T47D (cell line): ENCODE data around the gene NDST1.

Source experiments
- DNase-seq, 2 experiments: peaks; one replicate each; pipeline versions ENCODE4 v3.0.0 to v3.0.0-alpha.2; 2011 to 2012; ENCODE audit warnings: low read depth in 1 of 2, low spot score in 1 of 2
- JUND ChIP-seq: IDR thresholded peaks from 2 replicates; pipeline ENCODE4 v1.6.1; 2012; ENCODE audit warnings: low read depth
- in situ Hi-C: cut with HindIII; loops from 2 replicates; pipeline ENCODE4 v1.10.0; 2016; ENCODE audit warnings: low sequenced_read_pairs, low pct_unique_long_range_greater_than_20kb

The NDST1 gene

DNA sequence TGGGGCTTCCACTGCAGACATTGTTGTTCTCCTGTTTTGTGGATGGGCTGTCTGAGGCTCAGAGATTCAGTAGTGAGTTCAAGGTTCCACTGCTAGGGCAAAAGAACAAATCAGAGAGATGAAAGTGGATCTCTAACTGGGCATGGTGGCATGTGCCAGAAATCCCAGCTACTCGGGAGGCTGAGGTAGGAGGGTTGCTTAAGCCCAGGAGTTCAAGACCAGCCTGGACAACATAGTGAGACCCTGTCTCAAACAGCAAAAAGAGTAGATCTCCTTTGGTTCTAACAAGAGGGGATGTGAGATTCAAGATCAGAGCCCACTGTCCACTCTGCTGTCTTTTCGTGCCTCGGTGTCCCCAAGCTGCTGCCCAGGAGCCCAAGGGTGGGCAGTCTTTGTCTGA, 11.8 kb upstream of the NDST1 start:
- in situ Hi-C loops, result no loop called here
- no peak for TF ChIP-seq JUND
- no peak for DNase-seq

DNA sequence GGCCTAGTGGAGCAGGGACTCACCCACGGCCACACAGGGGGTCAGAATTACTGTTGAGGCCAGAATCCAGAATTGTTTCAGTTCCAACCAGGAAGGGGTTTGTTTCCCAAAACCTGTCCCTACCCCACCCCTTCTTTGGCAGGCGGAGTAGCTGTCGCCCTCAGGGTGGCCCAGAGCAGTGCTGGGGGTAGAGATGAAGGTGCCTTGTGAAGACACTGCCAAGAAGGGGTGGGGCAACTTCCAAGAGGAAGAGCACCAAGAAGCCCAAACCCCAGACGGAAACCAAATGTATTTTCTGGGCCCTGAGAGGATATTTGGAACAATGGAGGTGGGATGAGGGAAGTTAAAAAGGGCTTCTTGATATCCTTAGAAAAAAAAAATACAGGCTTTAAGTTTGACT, 11.4 kb upstream of the NDST1 start:
- in situ Hi-C loops, result no loop called here
- TF ChIP-seq JUND, result no peak
- no peak for DNase-seq

DNA sequence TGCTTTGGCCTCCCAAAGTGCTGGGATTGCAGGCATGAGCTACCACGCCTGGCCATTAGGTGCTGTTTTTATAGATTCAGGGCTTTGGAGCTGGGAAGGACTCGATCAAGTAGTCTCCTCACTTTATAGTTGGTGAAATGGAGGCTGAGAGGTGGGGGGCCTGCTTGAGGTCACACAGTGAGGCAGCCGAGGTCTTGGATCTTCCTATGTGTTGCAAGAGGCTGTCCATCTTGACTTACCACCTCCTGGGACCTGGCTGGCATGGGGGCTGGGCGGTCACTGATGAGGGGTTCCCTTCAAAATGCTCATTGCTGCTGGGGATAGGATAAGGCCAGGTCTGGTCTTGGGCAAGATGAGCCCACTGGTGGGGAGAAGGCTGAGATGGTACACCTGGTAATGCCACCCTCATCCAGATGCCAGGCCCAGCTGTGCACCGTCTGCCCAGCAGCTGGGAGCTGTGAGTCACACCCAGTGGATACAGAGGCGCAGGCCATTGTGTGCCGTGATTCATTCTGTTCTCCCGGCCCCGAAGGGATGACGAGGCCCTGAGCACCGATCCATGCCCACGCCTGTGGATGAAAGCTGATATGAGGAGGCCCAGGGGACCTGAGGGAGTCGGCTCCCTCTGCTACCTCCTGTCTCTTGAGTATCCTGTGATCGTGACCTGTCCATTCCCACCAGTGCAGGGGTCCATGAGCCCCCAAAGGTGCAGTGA, 10.5 kb upstream of the NDST1 start:
- no peak for TF ChIP-seq JUND
- DNase-seq, result no peak
- in situ Hi-C loops, result no loop called here

DNA sequence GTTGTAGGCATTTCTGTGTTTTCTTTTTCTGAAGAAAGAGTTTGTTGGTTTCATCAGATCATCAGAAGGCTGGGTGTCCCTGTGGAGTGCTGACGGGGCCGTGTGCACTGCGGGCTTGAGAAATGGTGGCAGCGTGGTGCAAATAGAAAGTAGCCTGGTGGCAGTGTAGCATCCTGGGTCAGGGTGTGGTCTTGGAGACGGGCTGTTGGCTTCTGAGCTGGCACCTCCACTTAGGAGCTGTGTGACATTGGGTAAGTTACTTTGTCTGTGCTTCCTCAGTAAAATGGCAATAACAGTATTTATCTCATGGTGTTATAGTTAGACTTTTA, 10.0 kb upstream of the NDST1 start:
- DNase-seq, result no peak
- no peak for TF ChIP-seq JUND
- in situ Hi-C loops, result no loop called here

DNA sequence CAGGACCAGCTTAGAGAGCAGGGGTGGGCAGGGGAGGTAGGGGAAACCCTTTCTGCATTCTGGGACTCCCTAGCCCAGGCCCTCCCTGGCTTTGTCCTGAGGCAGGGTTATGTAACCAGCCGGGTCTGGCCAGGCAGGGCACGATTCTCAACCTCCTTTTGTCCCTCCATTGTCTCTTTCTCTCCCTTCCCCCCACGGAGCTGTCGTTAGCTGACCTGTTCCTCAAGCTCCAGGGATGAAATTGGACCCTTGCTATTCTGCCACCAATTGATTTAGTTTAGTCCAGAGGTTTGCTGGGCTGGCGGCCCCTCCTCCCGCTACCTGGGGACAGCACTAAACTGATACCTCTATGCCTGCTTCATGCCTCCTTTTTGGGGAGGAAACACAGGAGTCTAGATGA, 9.4 kb upstream of the NDST1 start:
- in situ Hi-C loops, result no loop called here
- peak in 1 of 2 experiments; percentile 86 for DNase-seq
- TF ChIP-seq JUND, result no peak

DNA sequence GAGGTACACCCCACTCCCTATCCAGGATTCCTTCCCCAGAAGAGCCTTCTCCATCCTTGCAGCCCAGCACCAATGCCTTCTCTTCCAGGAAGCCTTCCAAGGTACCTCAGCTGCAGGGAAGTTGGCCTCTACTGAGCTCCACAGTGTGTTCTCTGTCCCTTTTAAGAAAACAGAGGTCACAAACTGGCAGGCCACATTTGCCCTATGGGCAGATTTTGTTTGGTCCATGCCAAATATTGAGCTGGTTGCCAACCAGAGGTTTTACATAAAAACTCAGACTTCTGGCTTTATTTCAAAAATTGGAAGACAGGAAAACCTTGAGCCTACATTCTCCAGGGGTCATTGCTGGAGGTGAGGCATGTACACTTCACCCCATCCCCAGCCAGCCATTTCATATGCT, 9.0 kb upstream of the NDST1 start:
- in situ Hi-C loops, result no loop called here
- TF ChIP-seq JUND, result no peak
- DNase-seq, result peak in 1 of 2 experiments; percentile 92

DNA sequence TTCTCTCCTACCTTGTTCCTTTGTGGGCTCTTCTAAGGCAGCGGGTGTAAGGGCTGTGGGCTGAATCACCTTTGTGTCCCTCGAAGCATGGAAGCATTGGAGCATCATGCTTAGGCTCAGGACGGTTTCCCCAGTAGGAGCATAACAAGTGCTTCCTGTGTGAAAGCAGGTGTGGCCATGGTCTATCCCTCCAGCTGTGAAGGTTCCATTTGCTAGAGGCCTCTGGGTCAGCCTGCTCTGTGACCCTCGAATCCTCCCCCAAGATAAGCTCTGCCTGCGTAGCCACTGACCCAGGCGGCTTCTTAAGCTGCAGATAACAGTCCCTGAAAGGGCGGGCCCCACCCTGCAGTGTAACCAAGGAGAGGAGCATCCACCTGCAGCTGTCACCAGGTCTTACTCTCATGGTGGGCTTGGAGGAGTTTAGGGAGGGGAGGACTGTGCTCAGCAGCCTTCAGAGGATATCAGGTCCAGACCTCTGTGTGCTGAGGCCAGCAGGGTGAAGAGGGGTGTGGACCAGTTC, 8.4 kb upstream of the NDST1 start:
- TF ChIP-seq JUND, result no peak
- DNase-seq, result no peak
- in situ Hi-C loops, result no loop called here

DNA sequence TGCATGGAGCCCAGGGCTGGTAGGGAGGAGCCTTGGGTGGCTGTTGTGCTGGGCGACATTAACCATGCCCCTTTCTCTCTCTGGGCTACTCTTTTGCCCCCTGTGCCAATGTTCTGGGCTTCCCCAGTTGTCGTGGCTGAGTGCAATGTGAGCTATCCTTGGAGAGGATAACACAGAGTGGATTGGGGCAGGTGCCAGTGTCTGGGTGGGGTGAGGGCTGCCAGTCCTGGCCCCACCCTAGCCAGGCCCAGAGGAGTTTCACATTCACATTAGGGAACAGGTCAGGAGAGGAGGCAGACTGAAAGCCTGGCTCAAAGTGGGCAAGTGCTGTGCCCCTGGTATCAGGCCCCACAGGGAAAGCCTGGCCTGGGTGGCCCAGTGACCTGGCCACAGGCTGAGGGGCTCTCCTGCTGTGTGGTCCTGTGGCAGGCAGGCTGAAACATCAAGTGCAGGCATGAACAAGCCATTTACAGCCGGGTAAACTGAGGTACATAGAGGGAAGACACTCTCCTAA, 7.5 kb upstream of the NDST1 start:
- in situ Hi-C loops, result no loop called here
- TF ChIP-seq JUND, result no peak
- no peak for DNase-seq

DNA sequence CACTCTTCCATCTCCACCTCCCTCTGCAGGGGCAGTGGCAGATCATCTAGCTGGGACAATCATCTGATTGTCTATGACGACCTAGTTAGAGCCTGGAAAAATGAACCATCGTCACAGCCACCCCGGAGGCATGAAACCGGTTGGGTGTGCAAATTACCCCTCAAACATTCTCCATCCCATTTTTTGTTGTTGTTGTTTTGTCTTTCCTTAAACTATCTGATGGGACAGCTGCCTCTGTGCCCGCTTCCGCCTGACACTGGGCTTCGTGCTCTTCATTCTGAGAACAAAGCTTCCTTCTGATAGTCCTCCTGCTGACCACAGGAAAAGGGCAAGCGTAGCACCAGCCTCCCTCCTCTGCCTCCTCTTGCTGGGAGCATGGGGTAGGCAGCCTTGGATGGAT, 7.0 kb upstream of the NDST1 start:
- no peak for TF ChIP-seq JUND
- in situ Hi-C loops, result no loop called here
- peak; percentile 64 to 98 for DNase-seq

DNA sequence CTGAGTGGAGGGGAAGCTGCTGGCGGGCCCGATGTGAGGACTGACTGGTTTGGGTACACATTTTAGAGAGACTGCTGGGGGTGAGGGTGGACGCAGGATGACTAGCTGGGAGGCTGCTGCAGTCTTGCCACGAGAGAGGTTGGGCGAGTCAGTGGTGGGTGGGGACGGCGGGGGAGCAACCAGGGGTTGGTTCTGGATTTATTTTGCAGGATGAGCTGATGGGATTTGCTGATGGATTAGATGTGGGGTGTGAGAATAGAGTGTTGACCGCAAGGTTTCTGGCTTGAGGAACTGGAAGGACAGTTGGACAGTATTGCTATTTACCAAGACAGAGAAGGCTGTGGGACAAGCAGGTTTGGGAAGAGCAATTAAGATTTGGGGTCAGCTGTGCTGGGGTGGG, 5.8 kb upstream of the NDST1 start:
- in situ Hi-C loops, result no loop called here
- TF ChIP-seq JUND, result no peak
- peak in 1 of 2 experiments; percentile 99 for DNase-seq

DNA sequence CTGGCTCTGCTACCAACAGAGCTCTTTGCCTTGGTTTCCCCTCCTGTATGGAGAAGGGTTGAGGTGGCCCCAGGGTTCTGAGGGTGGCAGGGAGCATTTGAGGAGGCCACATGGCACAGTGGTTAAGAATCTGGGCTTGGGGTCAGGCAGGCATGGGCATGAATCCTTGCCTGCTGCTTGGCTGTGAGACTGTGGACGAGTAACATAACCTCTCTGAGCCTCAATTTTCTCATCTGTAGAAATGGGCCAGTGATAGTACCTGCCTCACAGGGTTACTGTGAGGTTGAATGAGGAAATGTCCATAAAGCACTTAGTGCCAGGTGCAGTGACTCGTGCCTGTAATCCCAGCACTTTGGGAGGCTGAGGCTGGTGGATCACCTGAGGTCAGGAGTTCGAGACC, 5.1 kb upstream of the NDST1 start:
- TF ChIP-seq JUND, result no peak
- in situ Hi-C loops, result no loop called here
- peak in 1 of 2 experiments; percentile 48 for DNase-seq

DNA sequence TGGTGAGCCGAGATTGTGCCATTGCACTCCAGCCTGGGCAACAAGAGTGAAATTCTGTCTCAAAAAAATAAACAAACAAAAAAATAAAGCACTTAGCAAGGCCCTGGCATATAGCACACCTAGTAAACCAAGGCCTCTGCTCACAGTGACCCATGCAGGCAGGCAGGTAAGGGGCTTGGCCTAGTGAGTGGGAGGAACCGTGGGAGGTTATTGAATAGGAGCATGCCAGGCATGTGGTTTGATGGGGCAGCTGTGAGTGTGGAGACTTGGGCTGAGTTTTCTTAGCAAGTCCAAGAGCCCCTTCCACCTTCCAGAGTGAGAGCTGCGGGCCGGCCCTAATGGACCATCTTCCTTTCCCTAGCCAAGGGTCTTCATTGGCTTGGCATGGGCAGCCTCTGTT, 4.5 kb upstream of the NDST1 start:
- DNase-seq, result peak in 1 of 2 experiments; percentile 80
- no peak for TF ChIP-seq JUND
- in situ Hi-C loops, result no loop called here

DNA sequence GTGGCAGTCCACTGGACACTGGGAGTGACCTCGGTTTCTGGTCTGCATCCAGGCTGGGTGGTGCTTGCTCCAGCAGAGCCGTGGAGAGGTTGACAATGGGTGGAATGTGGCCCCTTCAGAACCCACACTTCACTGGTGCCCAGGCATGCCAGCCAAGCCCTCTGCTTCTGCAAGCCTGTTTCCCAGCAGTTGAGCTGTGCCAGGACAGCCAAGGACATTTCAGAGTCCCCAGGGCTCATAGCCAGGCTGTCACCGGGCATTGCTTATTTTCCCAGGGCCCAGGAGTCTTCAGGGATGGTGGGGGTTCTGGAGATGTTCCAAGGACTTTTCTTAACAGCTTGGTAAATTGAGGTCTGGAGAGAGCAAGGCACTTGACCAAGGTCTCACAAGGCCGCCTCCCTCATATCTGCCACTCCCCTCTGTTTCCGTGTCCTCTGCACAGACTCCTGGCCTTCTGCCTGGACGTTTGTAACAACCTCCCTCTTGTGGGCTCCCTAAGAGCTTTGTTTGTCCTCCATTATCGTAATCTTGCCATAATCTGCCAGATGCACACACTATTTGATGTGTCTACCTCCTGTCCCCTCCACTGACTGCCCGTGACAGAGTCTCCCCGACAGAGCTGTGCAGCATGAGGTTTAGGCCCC, 3.8 kb upstream of the NDST1 start:
- peak in 1 of 2 experiments; percentile 75 for DNase-seq
- TF ChIP-seq JUND, result no peak
- in situ Hi-C loops, result no loop called here
